ENCODE data around the gene TRMT112. TPM values are rescaled to one million over a fixed set of nuclear protein-coding genes. Genes with fewer than 3 reads are reported as not detected.
"Not testable (repeated sequence)": the region's sequence is repeated elsewhere in the genome, so short reads cannot be mapped to it uniquely, and the experiment has no call there.

TRMT112 gene
- total and polyA plus RNA-seq, 12 donors, result 286 to 991 (median 397) TPM

GRCh38 chr11:64314146-64314804 lies 3.1 kb downstream of the TRMT112 start:
- H3K36me3 ChIP-seq (replicated peaks in 1 of 2), result peaks cover 0 to 23% of the 10 kb centered on the region in 2 donors
- TF ChIP-seq CTCF (IDR thresholded peaks at IDR 0.05) (no peak), POLR2A (IDR thresholded peaks at IDR 0.05) (no peak)
- WGBS, 4 donors, result 84 to 88% (median 85%) methylated on average over 15 to 19 of the region's 19 CpGs
- no peaks in the 10 kb centered on the region for H3K9me3 ChIP-seq (replicated peaks in 1 of 3)
- H3K27ac ChIP-seq, result peak overlapping the region in 4 of 5 donors; percentile 41 to 85 (median 63)
- no peak overlapping the region for H3K4me3 ChIP-seq
- DNase-seq, result no peak
- intact Hi-C loops (cut with DNase I), result loop anchor here in 1 of 2 donors (5.0 kb wide), 1 partner anchor 38 kb away; no protein-coding TSS in a partner anchor
- peaks cover 6 to 14% of the 10 kb centered on the region in 2 donors for H3K4me1 ChIP-seq (replicated peaks in 1 of 2)
- no peaks in the 10 kb centered on the region for H3K27me3 ChIP-seq

GRCh38 chr11:64313491-64314145 lies 3.7 kb downstream of the TRMT112 start:
- intact Hi-C loops (cut with DNase I), result loop anchor here in 1 of 2 donors (5.0 kb wide), 1 partner anchor 39 kb away; no protein-coding TSS in a partner anchor
- DNase-seq, result peak in 5 of 7 donors; percentile 60 to 81 (median 70)

GRCh38 chr11:64312947-64313346 lies 4.4 kb downstream of the TRMT112 start:
- WGBS, 4 donors, result 87 to 93% (median 88%) methylated on average over 9 to 10 of the region's 10 CpGs
- H3K27ac ChIP-seq, result peak overlapping the region in 2 of 5 donors; percentile 81 to 85

More at GRCh38 chr11:64313491-64314145, 3.7 kb downstream of the TRMT112 start:
- no peaks in the 10 kb centered on the region for H3K27me3 ChIP-seq
- WGBS, 4 donors, result 66 to 76% (median 69%) methylated on average over 13 to 18 of the region's 18 CpGs
- H3K36me3 ChIP-seq (replicated peaks in 1 of 2), result peaks cover 0 to 23% of the 10 kb centered on the region in 2 donors
- no peaks in the 10 kb centered on the region for H3K9me3 ChIP-seq (replicated peaks in 1 of 3)
- TF ChIP-seq CTCF (IDR thresholded peaks at IDR 0.05), result no peak
- peak in 1 of 2 donors; percentile 38 for TF ChIP-seq POLR2A (IDR thresholded peaks at IDR 0.05)
- H3K4me1 ChIP-seq (replicated peaks in 1 of 2), result peaks cover 0 to 9% of the 10 kb centered on the region in 2 donors
- peak overlapping the region in 4 of 5 donors; percentile 41 to 85 (median 63) for H3K27ac ChIP-seq
- H3K4me3 ChIP-seq, result no peak overlapping the region

GRCh38 chr11:64307795-64308194 lies 9.6 kb downstream of the TRMT112 start:
- H3K4me3 ChIP-seq; H3K9me3 ChIP-seq (replicated peaks in 1 of 3); intact Hi-C loops (cut with DNase I); H3K27me3 ChIP-seq; DNase-seq; H3K27ac ChIP-seq; H3K36me3 ChIP-seq (replicated peaks in 1 of 2): not testable (repeated sequence)
- 87 to 97% (median 93%) methylated on average over 5 of the region's 5 CpGs for WGBS, 4 donors
- H3K4me1 ChIP-seq (replicated peaks in 1 of 2), result peaks cover 9 to 22% of the 10 kb centered on the region in 2 donors

More at GRCh38 chr11:64312947-64313346, 4.4 kb downstream of the TRMT112 start:
- H3K4me1 ChIP-seq (replicated peaks in 1 of 2), result peaks cover 0 to 9% of the 10 kb centered on the region in 2 donors
- H3K27me3 ChIP-seq, result no peaks in the 10 kb centered on the region
- no peak for DNase-seq
- intact Hi-C loops (cut with DNase I), result loop anchor here in 1 of 2 donors (5.0 kb wide), 1 partner anchor 39 kb away; no protein-coding TSS in a partner anchor
- peaks cover 0 to 23% of the 10 kb centered on the region in 2 donors for H3K36me3 ChIP-seq (replicated peaks in 1 of 2)
- TF ChIP-seq POLR2A (IDR thresholded peaks at IDR 0.05) (no peak), CTCF (IDR thresholded peaks at IDR 0.05) (no peak)
- H3K9me3 ChIP-seq (replicated peaks in 1 of 3), result no peaks in the 10 kb centered on the region
- H3K4me3 ChIP-seq, result no peak overlapping the region
